Mucosa of stomach (tissue), 1 donor: ENCODE measurements around the gene HOXB7.

ENCODE experiments used
- H3K27me3 ChIP-seq: one replicate; pipeline ENCODE4 v1.7.0; 2013; ENCODE audit warnings: mild to moderate bottlenecking, low read length; ENCODE audit not compliant: control insufficient read depth, insufficient read depth
- H3K36me3 ChIP-seq: one replicate; pipeline ENCODE4 v1.7.0; 2013; ENCODE audit warnings: low read length; ENCODE audit not compliant: control insufficient read depth, insufficient read depth
- H3K4me1 ChIP-seq: one replicate; pipeline ENCODE4 v1.7.0; 2013; ENCODE audit warnings: mild to moderate bottlenecking, low read length; ENCODE audit not compliant: control insufficient read depth, insufficient read depth
- H3K4me3 ChIP-seq: one replicate; pipeline ENCODE4 v1.7.0; 2013; ENCODE audit warnings: low read length
- H3K9ac ChIP-seq: one replicate; pipeline ENCODE4 v1.7.0; 2013; ENCODE audit warnings: mild to moderate bottlenecking, low read length, moderate library complexity
- H3K9me3 ChIP-seq: one replicate; pipeline ENCODE4 v1.7.0; 2013; ENCODE audit warnings: mild to moderate bottlenecking, low read length, moderate library complexity; ENCODE audit not compliant: control insufficient read depth
- donor health status: Pancreatic carcinoma.

HOXB7 gene

GRCh38 chr17:48616717-48617470 lies 6.1 kb upstream of the HOXB7 start:
- no peak overlapping the region for H3K9ac ChIP-seq
- no peak overlapping the region for H3K4me3 ChIP-seq
- H3K9me3 ChIP-seq: no peaks in the 10 kb centered on the region
- peaks cover 3% of the 10 kb centered on the region for H3K4me1 ChIP-seq
- H3K36me3 ChIP-seq: no peaks in the 10 kb centered on the region
- peaks cover 99% of the 10 kb centered on the region for H3K27me3 ChIP-seq

- H3K4me1 ChIP-seq: peaks cover 3% of the 10 kb centered on the region
- H3K4me3 ChIP-seq: no peak overlapping the region
- H3K27me3 ChIP-seq: peaks cover 98% of the 10 kb centered on the region
- no peak overlapping the region for H3K9ac ChIP-seq
- H3K36me3 ChIP-seq: no peaks in the 10 kb centered on the region
- H3K9me3 ChIP-seq: no peaks in the 10 kb centered on the region
Observed at GRCh38 chr17:48615963-48616716, 5.3 kb upstream of the HOXB7 start.

GRCh38 chr17:48615047-48615962 lies 4.5 kb upstream of the HOXB7 start, which contains the start of gene HOXB8:
Gene HOXB8, minus strand, starts transcription at chr17:48615292. Its CDS starts 588 bp downstream, at chr17:48614704.
- no peak within 1 kb of the TSS for H3K9ac ChIP-seq
- no peaks in the 10 kb centered on the region for H3K36me3 ChIP-seq
- H3K9me3 ChIP-seq: no peaks in the 10 kb centered on the region
- H3K4me1 ChIP-seq: peaks cover 12% of the 10 kb centered on the region
- peaks cover 98% of the 10 kb centered on the region for H3K27me3 ChIP-seq
- H3K4me3 ChIP-seq: no peak within 1 kb of the TSS

DNA sequence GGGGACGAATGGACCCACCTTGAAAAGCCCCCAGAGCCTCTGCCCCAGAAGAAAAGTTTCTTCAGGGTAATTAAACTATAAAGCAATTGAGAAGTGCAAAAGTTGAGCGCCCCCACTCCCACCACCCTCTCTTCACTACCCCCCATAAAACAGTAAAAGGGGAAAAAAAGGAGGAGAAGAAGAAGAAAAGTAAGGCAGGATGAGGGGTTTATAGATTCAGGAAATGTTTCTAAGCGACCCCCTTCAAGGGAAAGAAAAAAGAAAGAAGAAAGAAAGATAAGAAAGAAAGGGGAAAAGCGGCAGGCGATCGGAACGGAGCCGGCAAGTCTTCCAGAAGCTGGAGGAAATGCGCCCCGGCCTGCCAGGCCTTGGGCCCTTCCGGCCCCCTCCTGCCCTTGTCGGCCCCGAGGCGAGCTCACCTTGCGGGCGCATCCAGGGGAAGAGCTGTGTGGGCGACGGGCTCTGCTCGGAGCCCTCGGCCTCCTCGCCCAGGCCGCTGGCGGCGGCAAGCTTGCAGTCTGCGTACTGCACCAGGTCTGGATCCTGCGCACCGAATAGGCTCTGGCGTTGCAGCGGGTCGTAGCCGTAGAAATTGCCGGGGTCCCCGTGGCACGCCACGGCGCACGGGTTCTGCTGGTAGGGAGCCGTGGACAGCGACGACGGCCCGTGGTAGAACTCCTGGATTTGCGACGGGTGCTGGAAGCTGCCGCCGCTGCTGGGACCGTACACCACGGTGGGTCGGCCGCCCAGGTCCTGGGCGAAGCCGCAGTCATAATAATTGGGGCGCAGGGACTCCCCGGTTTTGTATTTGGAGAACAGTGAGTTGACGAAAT lies 3.3 kb upstream of the HOXB7 start:
- no peak overlapping the region for H3K9ac ChIP-seq
- no peaks in the 10 kb centered on the region for H3K36me3 ChIP-seq
- H3K9me3 ChIP-seq: no peaks in the 10 kb centered on the region
- peaks cover 98% of the 10 kb centered on the region for H3K27me3 ChIP-seq
- peaks cover 18% of the 10 kb centered on the region for H3K4me1 ChIP-seq
- no peak overlapping the region for H3K4me3 ChIP-seq

- Histone ChIP-seq H3K36me3 (no peaks in the 10 kb centered on the region), H3K4me1 (peaks cover 18% of the 10 kb centered on the region), H3K9ac (no peak overlapping the region), H3K9me3 (no peaks in the 10 kb centered on the region), H3K4me3 (no peak overlapping the region), H3K27me3 (peaks cover 98% of the 10 kb centered on the region)
Observed at GRCh38 chr17:48612854-48613691, 2.3 kb upstream of the HOXB7 start.

- H3K9ac ChIP-seq: no peak overlapping the region
- peaks cover 18% of the 10 kb centered on the region for H3K4me1 ChIP-seq
- H3K4me3 ChIP-seq: no peak overlapping the region
- peaks cover 98% of the 10 kb centered on the region for H3K27me3 ChIP-seq
- no peaks in the 10 kb centered on the region for H3K36me3 ChIP-seq
- no peaks in the 10 kb centered on the region for H3K9me3 ChIP-seq
Observed at GRCh38 chr17:48612456-48612853, 1.6 kb upstream of the HOXB7 start.

GRCh38 chr17:48611681-48612455 lies 1.1 kb upstream of the HOXB7 start:
- peaks cover 98% of the 10 kb centered on the region for H3K27me3 ChIP-seq
- no peaks in the 10 kb centered on the region for H3K9me3 ChIP-seq
- no peak overlapping the region for H3K4me3 ChIP-seq
- peaks cover 18% of the 10 kb centered on the region for H3K4me1 ChIP-seq
- no peak overlapping the region for H3K9ac ChIP-seq
- H3K36me3 ChIP-seq: no peaks in the 10 kb centered on the region

DNA sequence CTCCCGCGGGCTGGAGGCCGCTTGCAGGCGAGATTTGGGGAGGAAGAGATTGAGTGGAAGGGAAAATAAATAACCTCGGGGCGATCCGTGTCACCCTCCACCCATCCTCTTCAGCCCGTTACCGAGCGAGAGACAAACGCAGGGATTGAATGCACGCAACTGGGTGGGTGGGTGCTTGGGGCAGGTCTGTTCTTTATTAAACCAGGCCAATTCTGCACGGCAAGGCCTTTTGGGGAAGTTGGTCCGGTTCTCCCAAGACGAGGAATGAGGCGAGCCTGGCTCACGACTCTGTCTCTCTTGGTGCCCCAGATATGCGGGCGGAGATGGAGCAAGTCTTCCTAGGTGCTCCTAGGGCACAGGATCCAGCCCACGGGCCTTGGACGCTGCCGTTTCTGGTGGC lies 396 bp upstream of the HOXB7 start:
- peak overlapping the region; percentile 39 for H3K9ac ChIP-seq
- H3K4me3 ChIP-seq: no peak overlapping the region
- H3K36me3 ChIP-seq: no peaks in the 10 kb centered on the region
- H3K9me3 ChIP-seq: no peaks in the 10 kb centered on the region
- peaks cover 18% of the 10 kb centered on the region for H3K4me1 ChIP-seq
- peaks cover 98% of the 10 kb centered on the region for H3K27me3 ChIP-seq

GRCh38 chr17:48609759-48610281 lies 997 bp downstream of the HOXB7 start:
- peaks cover 18% of the 10 kb centered on the region for H3K4me1 ChIP-seq
- H3K36me3 ChIP-seq: no peaks in the 10 kb centered on the region
- H3K4me3 ChIP-seq: no peak overlapping the region
- peaks cover 98% of the 10 kb centered on the region for H3K27me3 ChIP-seq
- H3K9ac ChIP-seq: peak overlapping the region; percentile 39
- H3K9me3 ChIP-seq: peaks cover under 1% of the 10 kb centered on the region

GRCh38 chr17:48609033-48609432 lies 1.8 kb downstream of the HOXB7 start:
- no peaks in the 10 kb centered on the region for H3K36me3 ChIP-seq
- no peak overlapping the region for H3K9ac ChIP-seq
- peaks cover 4% of the 10 kb centered on the region for H3K9me3 ChIP-seq
- peaks cover 14% of the 10 kb centered on the region for H3K4me1 ChIP-seq
- H3K4me3 ChIP-seq: no peak overlapping the region
- peaks cover 98% of the 10 kb centered on the region for H3K27me3 ChIP-seq
